PC-9 (cell line): ENCODE data around the gene FAM171A2. TPM values are rescaled to one million over a fixed set of nuclear protein-coding genes. Genes with fewer than 3 reads are reported as not detected.
"Not testable (repeated sequence)": the region's sequence is repeated elsewhere in the genome, so short reads cannot be mapped to it uniquely, and the experiment has no call there.

Source experiments
- BruUV-seq: library from RNA; stranded (reverse); fragments of 400-500 nt; replicated peaks from 2 replicates; lab custom pipeline; 2021; lab: Mats Ljungman, UMichigan
- CTCF ChIA-PET: fragments of 300-600 bp; sonication (Branson Sonifier 250); formaldehyde crosslinking; loops from one replicate; lab custom pipeline; 2022; ENCODE audit warnings: antibody characterized with exemption; lab: Charles Lee
- POLR2A ChIA-PET: fragments of 300-600 bp; sonication (Branson Sonifier 250); formaldehyde crosslinking; loops from one replicate; lab custom pipeline; 2022; ENCODE audit warnings: antibody characterized with exemption; ENCODE audit not compliant: unreplicated experiment; lab: Charles Lee
- DNase-seq, 2 experiments: peaks; one replicate each; pipeline versions ENCODE4 v3.0.0 to v3.0.0-alpha.2; 2015 to 2022; ENCODE audit warnings: mixed read lengths in 1 of 2
- H2AFZ ChIP-seq: fragments of 200-600 bp; sonication (generic); 2 replicates; pipeline ENCODE4 v1.8.1; 2017; ENCODE audit warnings: antibody characterized with exemption
- H3F3A ChIP-seq: fragments of 200-600 bp; sonication (generic); 2 replicates; pipeline ENCODE4 v1.8.1; 2017; ENCODE audit warnings: antibody characterized with exemption, mild to moderate bottlenecking, low read depth; ENCODE audit not compliant: insufficient read depth
- H3K27ac ChIP-seq: fragments of 200-600 bp; sonication (generic); 2 replicates; pipeline ENCODE4 v1.6.1; 2016; ENCODE audit warnings: mixed run types
- H3K27me3 ChIP-seq: fragments of 200-600 bp; sonication (generic); 2 replicates; pipeline ENCODE4 v1.6.1; 2016; ENCODE audit warnings: low read depth, mixed run types; ENCODE audit not compliant: insufficient read depth
- H3K36me3 ChIP-seq: fragments of 200-600 bp; sonication (generic); 2 replicates; pipeline ENCODE4 v1.6.1; 2016; ENCODE audit warnings: low read depth, mixed run types
- H3K4me1 ChIP-seq: fragments of 200-600 bp; sonication (generic); replicated peaks from 2 replicates; pipeline ENCODE4 v1.6.1; 2016; ENCODE audit warnings: mixed run types; ENCODE audit not compliant: insufficient read depth
- H3K4me2 ChIP-seq: fragments of 200-600 bp; sonication (generic); 2 replicates; pipeline ENCODE4 v1.6.1; 2017; ENCODE audit warnings: mixed run types
- H3K4me3 ChIP-seq: fragments of 200-600 bp; sonication (generic); 2 replicates; pipeline ENCODE4 v1.6.1; 2016; ENCODE audit warnings: mixed run types
- H3K79me2 ChIP-seq: fragments of 200-600 bp; sonication (generic); 2 replicates; pipeline ENCODE4 v1.6.1; 2017; ENCODE audit warnings: low read depth, mixed run types
- H3K9me2 ChIP-seq: fragments of 200-600 bp; sonication (generic); 2 replicates; pipeline ENCODE4 v1.8.1; 2017; ENCODE audit warnings: mild to moderate bottlenecking; ENCODE audit not compliant: insufficient read depth
- H3K9me3 ChIP-seq: fragments of 200-600 bp; sonication (generic); 2 replicates; pipeline ENCODE4 v1.8.1; 2016; ENCODE audit warnings: low read depth; ENCODE audit not compliant: insufficient read depth
- H4K20me1 ChIP-seq: fragments of 200-600 bp; sonication (generic); 2 replicates; pipeline ENCODE4 v1.8.1; 2017; ENCODE audit not compliant: insufficient read depth
- EZH2 ChIP-seq: fragments of 200-600 bp; sonication (generic); IDR thresholded peaks from 2 replicates; pipeline ENCODE4 v1.8.0; 2017; ENCODE audit warnings: antibody characterized with exemption, low read depth
- intact Hi-C: fragments of 100-400 bp; cut with micrococcal nuclease; formaldehyde crosslinking; loops from one replicate; pipeline ENCODE4 v1.10.0; 2022; ENCODE audit not compliant: unreplicated experiment
- total RNA-seq: library from RNA; stranded (reverse); gene quantifications from 2 replicates; pipeline ENCODE4 v1.2.3, GENCODE V29; 2021
- TF ChIP-seq, protein P1 (sequence below): fragments of 200-600 bp; sonication (generic); conservative IDR thresholded peaks from 2 replicates; pipeline ENCODE4 v1.6.1; 2017; ENCODE audit warnings: mixed run types, antibody characterized with exemption, mild to moderate bottlenecking, moderate library complexity

FAM171A2 gene
- total RNA-seq, 1 experiment from 2014 or later: 8.3 TPM

DNA sequence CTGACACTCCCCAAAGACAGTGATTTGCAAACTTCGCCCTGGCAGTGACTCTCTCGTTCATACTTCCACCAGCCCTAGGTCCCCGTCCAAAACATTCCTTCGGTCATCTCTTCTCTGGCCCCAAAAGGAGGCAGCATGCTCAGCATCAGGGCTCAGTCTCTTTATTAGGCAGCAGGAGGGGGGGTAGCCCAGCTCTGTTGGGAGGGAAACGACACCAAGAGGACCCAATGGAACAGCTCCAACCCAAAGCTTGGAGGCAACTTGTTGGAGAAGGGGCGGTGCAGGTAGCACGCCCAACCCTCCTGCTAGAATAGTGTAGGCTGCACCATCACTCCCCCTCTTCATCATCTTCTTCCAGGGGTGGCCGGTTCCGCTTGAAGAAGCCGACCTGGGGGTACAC is 8.4 kb upstream of the FAM171A2 start:
- no TSS peak for BruUV-seq
- no peaks in the 10 kb centered on the region for H3K79me2 ChIP-seq
- intact Hi-C loops: no loop called here
- no peak for TF ChIP-seq EZH2
- TF ChIP-seq, protein P1, sequence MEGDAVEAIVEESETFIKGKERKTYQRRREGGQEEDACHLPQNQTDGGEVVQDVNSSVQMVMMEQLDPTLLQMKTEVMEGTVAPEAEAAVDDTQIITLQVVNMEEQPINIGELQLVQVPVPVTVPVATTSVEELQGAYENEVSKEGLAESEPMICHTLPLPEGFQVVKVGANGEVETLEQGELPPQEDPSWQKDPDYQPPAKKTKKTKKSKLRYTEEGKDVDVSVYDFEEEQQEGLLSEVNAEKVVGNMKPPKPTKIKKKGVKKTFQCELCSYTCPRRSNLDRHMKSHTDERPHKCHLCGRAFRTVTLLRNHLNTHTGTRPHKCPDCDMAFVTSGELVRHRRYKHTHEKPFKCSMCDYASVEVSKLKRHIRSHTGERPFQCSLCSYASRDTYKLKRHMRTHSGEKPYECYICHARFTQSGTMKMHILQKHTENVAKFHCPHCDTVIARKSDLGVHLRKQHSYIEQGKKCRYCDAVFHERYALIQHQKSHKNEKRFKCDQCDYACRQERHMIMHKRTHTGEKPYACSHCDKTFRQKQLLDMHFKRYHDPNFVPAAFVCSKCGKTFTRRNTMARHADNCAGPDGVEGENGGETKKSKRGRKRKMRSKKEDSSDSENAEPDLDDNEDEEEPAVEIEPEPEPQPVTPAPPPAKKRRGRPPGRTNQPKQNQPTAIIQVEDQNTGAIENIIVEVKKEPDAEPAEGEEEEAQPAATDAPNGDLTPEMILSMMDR: no peak
- H3K4me3 ChIP-seq: no peak overlapping the region
- no peak overlapping the region for H2AFZ ChIP-seq
- H3K4me1 ChIP-seq: no peaks in the 10 kb centered on the region
- no peaks in the 10 kb centered on the region for H4K20me1 ChIP-seq
- no peak overlapping the region for H3K4me2 ChIP-seq
- no peaks in the 10 kb centered on the region for H3K9me3 ChIP-seq
- no peaks in the 10 kb centered on the region for H3F3A ChIP-seq
- POLR2A ChIA-PET: no interaction called here
- no peaks in the 10 kb centered on the region for H3K9me2 ChIP-seq
- CTCF ChIA-PET: no interaction called here
- H3K36me3 ChIP-seq: no peaks in the 10 kb centered on the region
- H3K27me3 ChIP-seq: no peaks in the 10 kb centered on the region
- DNase-seq: no peak
- H3K27ac ChIP-seq: no peak overlapping the region

DNA sequence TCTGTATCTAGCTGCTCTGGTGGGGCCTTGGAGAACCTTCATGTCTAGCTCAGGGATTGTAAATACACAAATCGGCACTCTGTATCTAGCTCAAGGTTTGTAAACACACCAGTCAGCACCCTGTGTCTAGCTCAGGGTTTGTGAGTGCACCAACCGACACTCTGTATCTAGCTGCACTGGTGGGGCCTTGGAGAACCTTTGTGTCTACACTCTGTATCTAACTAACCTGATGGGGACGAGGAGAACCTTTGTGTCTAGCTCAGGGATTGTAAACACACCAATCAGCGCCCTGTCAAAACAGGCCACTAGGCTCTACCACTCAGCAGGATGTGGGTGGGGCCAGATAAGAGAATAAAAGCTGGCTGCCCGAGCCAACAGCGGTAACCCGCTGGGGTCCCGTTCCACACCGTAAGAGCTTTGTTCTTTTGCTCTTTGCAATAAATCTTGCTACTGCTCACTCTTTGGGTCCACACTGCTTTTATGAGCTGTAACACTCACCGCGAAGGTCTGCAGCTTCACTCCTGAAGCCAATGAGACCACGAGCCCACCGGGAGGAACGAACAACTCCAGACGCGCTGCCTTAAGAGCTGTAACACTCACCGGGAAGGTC is 5.9 kb upstream of the FAM171A2 start:
- H3K4me1 ChIP-seq, H3K36me3 ChIP-seq, H3K27ac ChIP-seq, H3K4me3 ChIP-seq, H4K20me1 ChIP-seq, DNase-seq, H2AFZ ChIP-seq, H3K4me2 ChIP-seq, H3F3A ChIP-seq, H3K9me3 ChIP-seq, H3K79me2 ChIP-seq, H3K9me2 ChIP-seq, intact Hi-C loops, BruUV-seq: not testable (repeated sequence)
- peaks cover 18% of the 10 kb centered on the region; the same call in 1 of the 2 replicates for H3K27me3 ChIP-seq
- CTCF ChIA-PET: interaction anchor here (0.9 kb wide), 1 partner anchor 246 kb away, joined by 3 read pairs; the partner anchor contains the start of gene HDAC5
- POLR2A ChIA-PET: interaction anchor here (0.8 kb wide), 1 partner anchor 61 kb away, joined by 9 read pairs; no protein-coding TSS in a partner anchor

DNA sequence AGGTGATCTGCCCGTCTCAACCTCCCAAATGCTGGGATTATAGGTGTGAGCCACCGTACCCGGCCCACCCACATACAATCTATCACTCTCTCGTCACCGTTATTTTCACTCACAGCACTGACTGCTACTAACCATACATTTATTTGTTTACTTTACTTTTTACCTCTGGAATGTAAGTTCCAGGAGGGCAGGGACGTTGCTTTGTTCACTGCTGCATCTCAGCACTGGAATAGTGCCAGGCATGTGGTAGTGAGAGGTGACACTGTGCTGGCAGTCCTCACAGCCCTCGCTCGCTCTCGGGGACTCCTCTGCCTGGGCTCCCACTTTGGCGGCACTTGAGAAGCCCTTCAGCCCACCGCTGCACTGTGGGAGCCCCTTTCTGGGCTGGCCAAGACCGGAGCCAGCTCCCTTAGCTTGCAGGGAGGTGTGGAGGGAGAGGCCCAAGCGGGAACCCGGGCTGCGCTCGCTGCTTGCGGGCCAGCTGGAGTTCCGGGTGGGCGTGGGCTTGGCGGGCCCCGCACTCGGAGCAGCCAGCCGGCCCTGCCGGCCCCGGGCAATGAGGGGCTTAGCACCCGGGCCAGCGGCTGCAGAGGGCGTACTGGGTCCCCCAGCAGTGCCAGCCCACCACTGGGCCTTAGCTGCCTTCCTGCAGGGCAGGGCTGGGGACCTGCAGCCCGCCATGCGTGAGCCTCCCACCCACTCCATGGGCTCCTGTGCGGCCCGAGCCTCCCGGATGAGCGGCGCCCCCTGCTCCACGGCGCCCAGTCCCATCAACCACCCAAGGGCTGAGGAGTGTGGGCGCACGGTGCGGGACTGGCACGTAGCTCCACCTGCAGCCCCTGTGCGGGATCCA is 5.0 kb upstream of the FAM171A2 start:
- H3K4me2 ChIP-seq, H3K9me3 ChIP-seq, H3F3A ChIP-seq, H3K36me3 ChIP-seq, H3K9me2 ChIP-seq, intact Hi-C loops, H3K27ac ChIP-seq, BruUV-seq, CTCF ChIA-PET, H4K20me1 ChIP-seq, H2AFZ ChIP-seq, DNase-seq, H3K79me2 ChIP-seq, POLR2A ChIA-PET, H3K4me3 ChIP-seq, H3K4me1 ChIP-seq: not testable (repeated sequence)
- H3K27me3 ChIP-seq: peaks cover 18% of the 10 kb centered on the region; the same call in 1 of the 2 replicates
